ENCODE data around the gene CASQ1.

DNA sequence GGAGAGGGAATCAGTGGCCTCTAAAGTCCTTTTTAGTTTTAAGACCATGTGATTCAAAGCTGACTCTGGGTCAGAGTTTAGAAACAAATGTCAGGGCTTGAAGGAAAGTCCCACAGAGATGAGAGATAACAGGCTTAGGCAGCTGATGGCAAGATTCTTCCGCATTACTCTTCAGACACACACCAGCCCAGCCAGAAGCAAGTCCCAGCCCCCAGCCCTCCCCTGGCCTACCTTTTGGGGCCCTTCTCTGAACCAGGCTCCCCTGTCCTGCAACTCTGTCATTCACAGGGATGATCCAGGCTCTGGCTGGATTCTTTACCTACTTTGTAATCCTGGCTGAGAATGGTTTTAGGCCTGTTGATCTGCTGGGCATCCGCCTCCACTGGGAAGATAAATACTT lies 13.1 kb upstream of the CASQ1 start:
- TF ChIP-seq, protein P1, sequence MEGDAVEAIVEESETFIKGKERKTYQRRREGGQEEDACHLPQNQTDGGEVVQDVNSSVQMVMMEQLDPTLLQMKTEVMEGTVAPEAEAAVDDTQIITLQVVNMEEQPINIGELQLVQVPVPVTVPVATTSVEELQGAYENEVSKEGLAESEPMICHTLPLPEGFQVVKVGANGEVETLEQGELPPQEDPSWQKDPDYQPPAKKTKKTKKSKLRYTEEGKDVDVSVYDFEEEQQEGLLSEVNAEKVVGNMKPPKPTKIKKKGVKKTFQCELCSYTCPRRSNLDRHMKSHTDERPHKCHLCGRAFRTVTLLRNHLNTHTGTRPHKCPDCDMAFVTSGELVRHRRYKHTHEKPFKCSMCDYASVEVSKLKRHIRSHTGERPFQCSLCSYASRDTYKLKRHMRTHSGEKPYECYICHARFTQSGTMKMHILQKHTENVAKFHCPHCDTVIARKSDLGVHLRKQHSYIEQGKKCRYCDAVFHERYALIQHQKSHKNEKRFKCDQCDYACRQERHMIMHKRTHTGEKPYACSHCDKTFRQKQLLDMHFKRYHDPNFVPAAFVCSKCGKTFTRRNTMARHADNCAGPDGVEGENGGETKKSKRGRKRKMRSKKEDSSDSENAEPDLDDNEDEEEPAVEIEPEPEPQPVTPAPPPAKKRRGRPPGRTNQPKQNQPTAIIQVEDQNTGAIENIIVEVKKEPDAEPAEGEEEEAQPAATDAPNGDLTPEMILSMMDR (IDR thresholded peaks at IDR 0.05; ENCODE audit: insufficient read depth, low read length, poor library complexity, severe bottlenecking), result no peak
- no peak for TF ChIP-seq EZH2phosphoT487 (conservative IDR thresholded peaks at IDR 0.05; ENCODE audit: low read length)
